ENCODE measurements around the gene TMEM220.

TMEM220 gene

DNA sequence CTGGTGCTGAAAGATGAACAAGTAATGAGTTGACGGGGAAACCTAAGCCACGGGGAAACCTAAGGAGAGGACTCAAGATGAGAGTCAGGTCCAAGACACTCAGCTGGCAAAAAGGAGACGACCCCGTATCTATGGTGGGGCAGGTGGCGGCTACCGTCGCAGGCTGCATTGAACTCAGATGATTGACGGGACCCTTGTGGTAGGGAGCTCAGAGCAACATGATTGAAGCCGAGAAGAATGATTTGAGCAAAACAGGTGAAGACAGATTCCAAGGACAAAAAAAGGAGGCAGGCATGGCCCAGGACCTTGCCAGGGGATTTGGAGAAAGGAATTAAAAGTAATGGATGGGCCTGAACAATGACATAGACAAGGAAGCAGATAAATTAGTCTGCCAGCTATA is 65.3 kb downstream of the TMEM220 start:
- TF ChIP-seq YY1 (IDR thresholded peaks at IDR 0.05; ENCODE audit: insufficient read depth, insufficient read length): no peak
- TF ChIP-seq ZNF274 (IDR thresholded peaks at IDR 0.05; ENCODE audit: low read depth, low read length): no peak
- TF ChIP-seq SUZ12 (IDR thresholded peaks at IDR 0.05; ENCODE audit: extremely low read depth, insufficient read depth, insufficient read length): no peak
- no peaks in the 10 kb centered on the region for H3K4me1 ChIP-seq (ENCODE audit: insufficient read depth, insufficient read length)
- no peaks in the 10 kb centered on the region for H3K27me3 ChIP-seq (ENCODE audit: insufficient read depth, insufficient read length)

More for the DNA sequence above, 65.3 kb downstream of the TMEM220 start:
- H3K9me3 ChIP-seq (ENCODE audit: insufficient read depth, low read length): no peaks in the 10 kb centered on the region
- no peak overlapping the region for H3K9ac ChIP-seq (ENCODE audit: insufficient read length, low read depth)
- H3K4me3 ChIP-seq (ENCODE audit: insufficient read length, low read depth): no peak overlapping the region
- DNase-seq (ENCODE audit: low read depth, low spot score): no peak
- H3K36me3 ChIP-seq (ENCODE audit: insufficient read depth, insufficient read length, low read length): peaks cover 3% of the 10 kb centered on the region

Measured in NT2/D1 (cell line).